ENCODE measurements around the gene ATP5PD.
"Not testable (repeated sequence)": the region's sequence is repeated elsewhere in the genome, so short reads cannot be mapped to it uniquely, and the experiment has no call there.

ATP5PD gene

GRCh38 chr17:75051941-75052340, 5.2 kb upstream of the ATP5PD start:
- DNase-seq (ENCODE audit: low spot score): no peak

GRCh38 chr17:75049706-75050105, 2.9 kb upstream of the ATP5PD start:
- no peak for DNase-seq (ENCODE audit: low spot score)

DNA sequence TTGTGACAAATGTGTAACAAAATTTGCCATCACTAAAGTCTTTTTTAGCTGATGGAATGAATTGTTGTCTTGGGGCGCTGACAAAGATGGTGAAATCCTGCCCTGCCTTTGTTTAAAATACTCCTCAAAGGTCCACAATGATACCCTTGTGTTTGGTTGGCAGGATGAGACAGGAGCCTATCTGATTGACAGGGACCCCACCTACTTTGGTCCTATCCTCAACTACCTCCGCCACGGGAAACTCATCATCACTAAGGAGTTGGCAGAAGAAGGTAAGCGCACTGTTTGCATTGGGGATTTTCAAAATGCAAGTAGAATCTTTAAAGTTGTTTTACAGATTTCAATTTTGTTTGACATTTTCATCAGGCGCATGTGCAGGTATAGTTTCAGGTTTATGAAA, 2.3 kb upstream of the ATP5PD start:
- DNase-seq (ENCODE audit: low spot score): no peak

GRCh38 chr17:75048249-75048878, 1.6 kb upstream of the ATP5PD start:
- DNase-seq (ENCODE audit: low spot score): peak; percentile 50

GRCh38 chr17:75047398-75048098, 779 bp upstream of the ATP5PD start:
- DNase-seq (ENCODE audit: low spot score): no peak

DNA sequence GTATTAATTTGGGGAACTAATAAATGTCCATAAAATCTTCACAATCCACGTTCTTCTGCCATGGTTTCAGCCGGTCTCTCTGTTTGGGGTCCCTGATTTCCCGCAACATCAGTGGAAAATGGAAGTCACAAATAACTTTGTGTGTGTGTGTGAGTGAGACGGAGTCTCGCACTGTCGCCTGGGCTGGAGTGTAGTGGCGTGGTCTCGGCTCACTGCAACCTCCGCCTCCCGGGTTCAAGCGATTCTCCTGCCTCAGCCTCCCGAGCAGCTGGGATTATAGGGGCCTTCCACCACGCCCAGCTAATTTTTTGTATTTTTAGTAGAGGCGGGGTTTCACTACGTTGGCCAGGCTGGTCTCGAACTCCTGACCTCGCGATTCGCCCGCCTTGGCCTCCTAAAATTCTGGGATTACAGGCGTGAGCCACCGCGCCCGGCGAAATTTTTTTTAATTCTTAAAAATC, 793 bp downstream of the ATP5PD start:
- DNase-seq (ENCODE audit: low spot score): not testable (repeated sequence)

DNA sequence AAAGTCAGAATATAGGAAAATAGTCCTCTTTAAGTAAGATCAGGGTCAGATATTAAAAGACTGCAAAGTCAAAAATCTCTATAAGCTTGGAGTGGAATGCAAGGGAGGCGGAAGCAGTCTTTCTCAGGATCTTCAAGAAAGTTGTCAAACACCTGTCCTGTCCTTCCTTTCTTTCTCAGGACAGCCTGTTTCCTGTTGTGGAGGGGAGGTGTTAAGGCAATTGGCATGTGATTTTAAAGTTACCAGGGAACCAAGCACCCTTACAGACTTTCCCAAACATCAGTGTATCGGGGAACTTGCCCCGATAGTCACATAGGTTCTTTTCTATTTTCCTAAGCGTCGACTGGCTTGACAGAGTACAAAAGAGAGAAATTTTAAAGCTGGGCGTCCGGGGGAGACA, 2.1 kb downstream of the ATP5PD start:
- DNase-seq (ENCODE audit: low spot score): no peak

- not testable (repeated sequence) for DNase-seq (ENCODE audit: low spot score)
Measured at GRCh38 chr17:75043789-75044188, 3.0 kb downstream of the ATP5PD start.

DNA sequence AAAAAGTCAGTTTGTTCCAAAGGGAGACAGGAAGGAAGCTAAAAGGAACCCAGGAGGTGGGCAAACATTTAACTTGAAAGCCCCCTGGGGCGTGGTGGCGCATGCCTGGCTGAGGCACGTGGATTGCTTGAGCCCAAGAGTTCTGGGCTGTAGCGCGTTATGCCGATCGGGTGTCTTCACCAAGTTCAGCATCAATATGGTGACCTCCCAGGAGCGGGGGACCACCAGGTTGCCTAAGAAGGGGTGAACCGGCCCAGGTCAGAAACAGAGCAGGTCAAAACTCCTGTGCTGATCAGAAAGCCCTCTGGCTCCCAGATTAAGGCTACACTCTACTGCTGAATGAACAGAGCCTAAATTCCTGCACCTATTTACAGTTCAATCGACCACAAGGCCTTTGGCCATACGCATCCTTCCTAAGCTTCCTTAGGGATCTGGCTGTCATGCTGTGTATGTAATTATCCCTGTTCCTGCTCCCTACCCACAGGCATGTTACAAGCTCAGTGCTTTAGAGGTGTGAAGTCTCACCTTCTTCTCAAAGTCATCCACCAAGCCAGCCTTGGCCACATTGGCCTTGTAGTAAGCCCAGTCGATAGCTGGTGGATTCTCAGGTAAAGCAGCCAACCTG, 5.0 kb downstream of the ATP5PD start:
- no peak for DNase-seq (ENCODE audit: low spot score)

DNA sequence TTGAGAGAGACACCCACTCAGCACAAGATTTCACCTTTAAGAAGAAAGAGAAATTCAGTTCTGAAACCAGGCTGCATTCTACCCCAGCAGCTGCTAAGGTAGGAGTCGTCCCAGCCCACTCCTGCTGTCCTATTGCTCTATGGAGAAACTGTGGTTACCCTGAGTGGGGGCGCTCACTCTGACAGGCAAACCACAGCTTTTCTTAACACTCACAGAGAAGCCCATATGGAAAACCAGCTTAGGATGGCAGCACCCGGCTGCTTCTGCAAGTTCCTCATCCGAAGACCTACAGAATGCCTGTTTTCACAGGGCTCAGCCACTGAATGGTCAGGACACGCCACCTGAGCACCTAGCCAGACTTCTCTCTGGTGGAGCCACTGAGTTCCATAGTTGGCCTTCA, 7.5 kb downstream of the ATP5PD start:
- DNase-seq (ENCODE audit: low spot score): no peak

DNA sequence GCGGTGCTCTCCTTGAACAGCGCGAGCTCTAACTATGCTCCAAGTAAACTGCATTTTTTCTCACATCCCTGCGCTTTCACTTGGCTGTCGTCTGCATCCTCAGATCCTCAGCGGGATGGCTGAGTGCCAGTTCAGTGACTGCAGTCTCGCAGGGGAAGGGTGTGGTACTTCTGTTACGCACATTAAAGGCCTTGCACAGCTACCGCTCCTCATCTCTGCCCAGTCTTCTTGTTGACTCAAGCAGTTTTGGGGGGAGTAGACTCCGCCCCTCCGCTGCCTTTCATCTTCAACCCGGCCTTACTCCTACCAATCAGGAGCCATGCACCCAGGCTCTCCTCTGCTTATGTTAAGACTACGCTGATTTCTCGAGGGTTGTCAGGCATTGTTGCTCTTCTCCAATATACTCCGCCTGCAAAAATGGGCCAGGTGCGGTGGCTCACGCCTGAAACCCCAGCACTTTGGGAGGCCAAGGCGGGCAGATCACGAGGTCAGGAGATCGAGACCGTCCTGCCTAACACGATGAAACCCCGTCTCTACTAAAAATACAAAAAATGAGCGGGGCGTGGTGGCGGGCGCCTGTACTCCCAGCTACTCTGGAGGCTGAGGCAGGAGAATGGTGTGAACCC, 10.0 kb downstream of the ATP5PD start:
- no peak for DNase-seq (ENCODE audit: low spot score)

DNA sequence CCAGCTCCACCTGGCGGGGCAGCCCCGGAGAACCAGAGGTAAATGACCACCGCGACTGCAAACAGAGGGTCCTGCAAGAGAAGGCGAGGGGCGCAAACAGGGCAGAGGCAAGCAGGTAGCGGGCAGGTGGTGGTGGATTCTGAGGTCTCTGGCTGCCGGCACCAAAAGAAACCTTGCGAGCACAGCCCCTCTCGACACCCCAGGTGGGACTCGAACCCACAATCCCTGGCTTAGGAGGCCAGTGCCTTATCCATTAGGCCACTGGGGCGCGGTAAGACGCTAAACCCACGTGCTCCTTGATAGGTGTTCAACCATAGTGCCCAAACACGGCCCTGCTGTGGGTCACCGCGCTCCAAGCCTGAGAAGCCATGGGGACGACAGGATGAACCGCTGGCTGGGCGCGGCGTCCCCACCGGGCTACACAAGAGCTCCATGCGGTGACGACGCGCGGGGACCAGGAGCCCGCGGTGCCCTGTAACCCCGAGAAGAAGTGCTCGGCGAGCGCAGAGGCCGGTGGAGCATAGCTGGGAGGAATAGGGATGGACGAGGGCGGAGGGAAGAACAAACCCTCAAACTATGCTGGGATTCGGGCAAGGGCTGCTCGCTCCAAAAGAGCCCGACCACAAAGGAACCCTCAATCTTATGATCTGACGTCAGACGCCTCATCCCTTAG, 12.4 kb downstream of the ATP5PD start:
- peak; percentile 83 for DNase-seq (ENCODE audit: low spot score)

DNA sequence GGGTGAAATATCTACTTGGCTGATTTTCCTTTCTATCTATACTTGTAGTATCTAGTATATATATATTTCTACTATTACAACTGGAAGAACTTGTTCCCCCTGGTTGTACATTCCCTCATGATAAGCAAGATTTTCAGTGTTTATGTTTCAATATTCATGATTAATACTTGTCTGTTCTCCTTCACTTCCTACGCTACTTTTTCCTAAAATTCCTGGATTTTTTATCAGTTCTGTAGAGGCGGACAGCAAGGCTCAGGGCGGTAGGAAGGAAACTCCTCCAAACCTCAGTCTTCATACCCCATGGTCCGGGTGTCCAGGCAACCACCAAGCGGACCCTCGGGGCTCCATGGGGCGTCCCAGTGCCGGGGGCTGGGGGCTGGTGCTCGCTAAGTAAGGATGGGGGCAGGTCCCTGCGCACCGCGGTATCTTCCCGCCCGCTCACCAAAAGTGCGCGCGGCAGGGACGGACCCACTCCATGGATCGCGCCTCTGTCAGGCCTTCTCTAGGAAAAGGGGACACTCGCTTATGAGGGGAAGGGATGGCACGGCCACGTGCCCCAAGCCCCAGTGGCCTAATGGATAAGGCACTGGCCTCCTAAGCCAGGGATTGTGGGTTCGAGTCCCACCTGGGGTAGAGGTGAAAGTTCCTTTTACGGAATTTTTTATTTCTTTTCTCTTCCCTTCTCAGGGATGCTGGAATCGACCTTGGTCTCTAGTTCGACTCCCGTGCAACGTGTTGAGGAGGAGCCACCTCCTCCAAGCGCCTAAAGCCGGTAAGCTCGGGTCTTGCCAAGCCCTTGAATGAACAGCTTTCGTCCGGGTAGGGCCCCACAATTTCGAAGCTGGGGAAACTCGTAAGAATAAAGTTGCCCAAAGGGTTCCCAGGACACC, 13.2 kb downstream of the ATP5PD start:
- peak; percentile 95 for DNase-seq (ENCODE audit: low spot score)

DNA sequence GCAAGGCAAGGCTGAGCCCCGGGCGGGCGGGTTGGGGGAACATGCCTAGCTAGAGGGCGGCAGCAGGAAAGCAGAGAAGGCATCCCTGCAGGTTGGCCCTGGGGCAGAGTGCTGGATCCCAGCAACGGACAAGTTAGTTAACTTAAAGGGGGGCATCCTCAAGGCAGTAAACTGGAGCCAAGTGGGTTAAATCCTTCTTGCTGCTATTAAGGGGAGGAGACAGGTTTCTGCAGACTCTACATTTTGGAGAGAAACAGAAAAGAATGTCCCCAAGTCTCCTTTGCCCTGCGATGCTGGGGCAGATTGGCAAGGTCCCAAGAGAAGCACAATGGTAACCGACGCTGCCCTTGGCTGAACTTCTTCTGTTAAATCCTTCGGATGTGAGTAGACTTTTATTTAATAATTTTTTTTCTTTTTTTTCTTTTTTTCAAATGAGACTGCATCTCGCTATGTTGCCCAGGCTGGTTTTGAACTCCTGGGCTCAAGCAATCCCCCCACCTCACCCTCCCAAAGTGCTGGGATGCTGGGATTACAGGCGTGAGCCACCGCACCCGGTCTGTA, 14.0 kb downstream of the ATP5PD start:
- no peak for DNase-seq (ENCODE audit: low spot score)

DNA sequence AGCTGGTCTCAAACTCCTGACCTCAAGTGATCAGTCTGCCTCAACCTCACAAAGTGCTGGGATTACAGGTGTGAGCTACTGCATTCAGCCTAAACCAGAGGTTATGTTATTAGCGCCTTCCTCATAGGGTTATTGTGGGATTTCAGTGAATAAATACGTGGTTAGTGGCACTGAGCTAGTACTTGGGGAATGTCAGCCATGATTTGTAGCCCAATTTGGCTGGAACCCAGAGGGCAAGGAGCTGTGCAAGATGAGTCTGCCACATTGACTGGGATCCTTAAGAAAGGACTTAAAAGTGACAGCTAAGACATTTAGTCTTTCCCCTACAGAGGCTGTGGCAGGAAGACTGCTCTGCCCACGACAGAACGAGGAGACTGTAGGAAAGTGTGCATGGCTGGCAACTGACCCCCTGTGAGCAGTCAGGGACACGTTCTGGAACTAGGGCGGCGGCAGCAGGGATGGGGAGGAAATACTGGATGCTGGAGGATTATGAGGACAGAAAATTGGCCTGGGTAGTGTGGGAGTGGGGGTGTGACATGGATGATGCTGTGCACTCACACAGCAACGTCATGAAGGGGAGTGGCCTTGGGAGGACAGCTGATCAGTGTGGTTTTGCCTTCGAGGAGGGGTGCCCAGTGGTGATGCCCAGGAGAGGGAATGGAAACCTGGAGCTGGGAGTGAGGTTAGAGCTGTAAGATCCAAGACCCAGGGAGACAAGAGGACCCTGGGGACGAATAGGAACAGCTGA, 14.6 kb downstream of the ATP5PD start:
- DNase-seq (ENCODE audit: low spot score): peak; percentile 85

DNA sequence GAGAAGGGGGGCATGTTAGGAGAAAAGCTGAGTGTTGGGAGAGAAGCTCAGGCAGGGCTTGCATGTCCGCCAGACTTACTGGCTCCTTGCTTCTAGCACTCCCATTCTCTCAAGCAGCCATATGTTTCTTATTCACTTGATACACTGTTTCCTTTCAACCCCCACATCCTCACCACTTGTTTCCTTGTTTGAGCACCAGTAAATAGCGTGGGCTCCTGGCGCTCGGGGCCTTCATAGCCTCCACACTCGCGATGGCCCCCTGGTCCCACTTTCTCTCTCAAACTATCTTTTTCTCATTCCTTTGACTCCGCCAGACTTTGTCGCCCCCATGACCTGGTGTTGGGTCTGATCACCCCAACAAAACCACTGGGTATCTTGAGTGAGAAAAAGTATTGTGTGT, 16.6 kb downstream of the ATP5PD start:
- no peak for DNase-seq (ENCODE audit: low spot score)

DNA sequence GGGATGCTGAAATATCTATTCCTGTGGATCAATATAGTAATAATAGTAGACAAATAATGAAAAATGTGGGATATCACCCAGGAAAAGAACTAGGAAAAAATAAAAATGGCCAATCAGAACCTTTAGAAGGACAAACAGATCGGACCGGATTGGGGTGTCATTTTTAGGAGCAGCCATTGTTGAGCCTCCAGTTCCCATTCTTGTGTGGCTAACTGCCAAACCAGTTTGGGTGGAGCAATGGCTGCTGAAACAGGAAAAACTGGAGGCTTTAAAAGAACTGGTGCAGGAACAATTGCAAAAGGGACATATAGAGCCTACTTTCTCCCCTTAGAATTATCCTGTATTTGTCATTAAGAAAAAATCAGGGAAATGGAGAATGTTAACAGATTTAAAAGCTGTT, 20.1 kb downstream of the ATP5PD start:
- not testable (repeated sequence) for DNase-seq (ENCODE audit: low spot score)

DNA sequence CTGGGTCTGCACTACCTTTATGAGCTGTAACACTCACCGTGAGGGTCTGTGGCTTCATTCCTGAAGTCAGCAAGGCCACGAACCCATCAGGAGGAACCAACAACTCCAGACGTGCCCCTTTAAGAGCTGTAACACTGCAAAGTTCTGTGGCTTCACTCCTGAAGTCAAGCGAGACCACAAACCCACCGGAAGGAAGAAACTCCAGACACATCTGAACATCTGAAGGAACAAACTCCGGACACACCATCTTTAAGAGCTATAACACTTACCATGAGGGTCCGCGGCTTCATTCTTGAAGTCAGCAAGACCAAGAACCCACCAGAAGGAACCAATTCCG, 21.4 kb downstream of the ATP5PD start:
- not testable (repeated sequence) for DNase-seq (ENCODE audit: low spot score)

GRCh38 chr17:75024686-75025397, 21.9 kb downstream of the ATP5PD start:
- DNase-seq (ENCODE audit: low spot score): no peak
